NCI-H748 (cell line): Measurements from ENCODE around the gene PLEKHG3.
"Not testable (repeated sequence)": the region's sequence is repeated elsewhere in the genome, so short reads cannot be mapped to it uniquely, and the experiment has no call there.

Source experiments
- DNase-seq: peaks from one replicate; lab custom pipeline; 2025; ENCODE audit not compliant: unreplicated experiment; lab: John Stamatoyannopoulos, UW

PLEKHG3 gene

DNA sequence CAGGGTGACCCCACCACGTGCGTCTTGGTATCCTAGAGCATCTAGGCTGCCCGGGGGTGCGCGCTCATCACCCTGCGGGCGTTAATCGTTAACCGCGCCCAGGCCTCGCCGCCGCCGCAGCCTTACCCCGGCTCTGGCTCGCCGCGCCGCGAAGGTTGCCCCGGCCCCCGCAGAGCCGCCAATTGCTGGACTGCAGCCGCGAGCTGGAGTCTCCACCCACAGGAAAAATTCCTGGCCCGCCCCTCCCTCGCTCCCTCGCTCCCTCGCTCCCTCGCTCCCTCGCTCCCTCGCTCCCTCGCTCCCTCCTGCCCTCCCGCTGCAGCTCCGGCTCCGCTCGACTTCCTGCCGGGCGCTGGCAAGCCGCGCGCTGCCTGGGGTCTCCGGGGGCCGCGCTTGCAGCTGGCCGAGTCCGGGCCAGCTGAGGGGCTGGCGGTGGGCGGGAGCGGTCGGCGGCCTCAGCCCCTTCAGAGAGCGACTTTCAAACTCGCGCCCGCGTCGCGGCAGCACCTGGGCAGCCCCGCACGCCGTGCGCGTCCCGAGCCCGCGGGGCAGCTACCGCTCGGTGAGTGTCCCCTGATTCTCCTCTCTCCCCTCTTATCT, at the start of gene PLEKHG3:
Gene PLEKHG3, plus strand, starts transcription at position 282 of the 600 bp plus-strand sequence. CDS start 23,208 bp downstream, outside the sequence.
- DNase-seq, result peak; percentile 87

DNA sequence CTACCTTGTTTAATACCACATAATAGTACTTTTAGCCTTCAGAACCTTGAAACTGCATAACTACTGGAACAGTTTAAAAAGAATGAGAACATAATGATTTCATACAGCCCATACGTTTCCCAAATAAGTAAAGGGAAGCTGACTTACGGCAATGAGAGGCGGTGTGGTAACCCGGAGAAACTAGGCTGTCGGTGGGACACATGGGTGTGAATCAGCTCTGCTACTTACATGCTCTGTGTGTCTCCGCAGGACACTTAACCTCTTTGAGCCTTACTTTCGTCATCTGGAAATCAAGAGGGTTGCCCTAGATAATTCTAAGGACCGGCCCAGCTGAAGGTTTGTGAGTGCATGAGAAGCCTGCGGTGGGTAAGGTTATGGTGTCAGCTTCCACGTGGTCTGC, 49.3 kb upstream of the PLEKHG3 start:
- DNase-seq, result no peak

DNA sequence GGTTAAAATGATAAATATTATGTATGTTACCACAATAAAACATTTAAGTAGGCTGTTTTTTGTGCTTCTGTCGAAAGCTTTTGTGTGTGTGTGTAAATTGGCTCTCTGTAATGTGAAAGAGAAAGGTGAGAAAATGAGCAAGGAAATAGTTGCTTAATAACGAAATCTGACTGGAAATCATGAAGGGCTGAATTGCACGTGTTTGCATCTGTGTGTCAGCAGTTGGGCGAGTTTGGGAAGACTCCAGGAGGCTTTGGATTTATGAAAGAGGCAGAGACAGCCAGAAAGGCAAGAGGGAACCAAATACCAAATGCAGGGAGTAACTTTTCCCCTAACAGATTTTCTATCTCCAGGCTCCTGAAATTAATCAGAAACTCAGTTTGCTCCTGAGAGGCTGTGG, 47.2 kb upstream of the PLEKHG3 start:
- DNase-seq, result no peak

DNA sequence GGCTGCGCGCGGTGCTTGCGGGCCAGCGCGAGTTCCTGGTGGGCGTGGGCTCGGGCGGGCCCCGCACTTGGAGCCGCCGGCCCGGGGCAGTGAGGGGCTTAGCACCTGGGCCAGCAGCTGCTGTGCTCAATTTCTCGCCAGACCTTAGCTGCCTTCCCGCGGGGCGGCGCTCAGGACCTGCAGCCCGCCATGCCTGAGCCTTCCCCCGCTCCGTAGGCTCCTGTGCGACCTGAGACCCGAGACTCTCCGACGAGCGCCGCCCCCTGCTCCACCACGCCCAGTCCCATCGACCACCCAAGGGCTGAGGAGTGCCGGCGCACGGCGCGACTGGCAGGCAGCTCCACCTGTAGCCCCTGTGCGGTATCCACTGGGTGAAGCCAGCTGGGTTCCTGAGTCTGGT, 46.0 kb upstream of the PLEKHG3 start:
- no peak for DNase-seq

DNA sequence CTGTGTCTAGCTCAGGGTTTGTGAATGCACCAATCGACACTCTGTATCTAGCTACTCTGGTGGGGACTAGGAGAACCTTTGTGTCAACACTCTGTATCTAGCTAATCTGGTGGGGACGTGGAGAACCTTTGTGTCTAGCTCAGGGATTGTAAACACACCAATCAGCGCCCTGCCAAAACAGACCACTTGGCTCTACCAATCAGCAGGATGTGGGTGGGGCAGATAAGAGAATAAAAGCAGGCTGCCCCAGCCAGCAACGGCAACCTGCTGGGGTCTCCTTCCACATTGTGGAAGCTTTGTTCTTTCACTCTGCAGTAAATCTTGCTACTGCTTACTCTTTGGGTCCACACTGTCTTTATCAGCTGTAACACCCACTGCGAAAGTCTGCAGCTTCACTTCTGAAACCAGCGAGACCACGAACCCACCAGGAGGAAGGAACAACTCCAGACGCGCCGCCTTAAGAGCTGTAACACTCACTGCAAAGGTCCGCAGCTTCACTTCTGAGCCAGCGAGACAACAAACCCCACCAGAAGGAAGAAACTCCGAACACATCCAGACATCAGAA, 45.4 kb upstream of the PLEKHG3 start:
- DNase-seq, result not testable (repeated sequence)

DNA sequence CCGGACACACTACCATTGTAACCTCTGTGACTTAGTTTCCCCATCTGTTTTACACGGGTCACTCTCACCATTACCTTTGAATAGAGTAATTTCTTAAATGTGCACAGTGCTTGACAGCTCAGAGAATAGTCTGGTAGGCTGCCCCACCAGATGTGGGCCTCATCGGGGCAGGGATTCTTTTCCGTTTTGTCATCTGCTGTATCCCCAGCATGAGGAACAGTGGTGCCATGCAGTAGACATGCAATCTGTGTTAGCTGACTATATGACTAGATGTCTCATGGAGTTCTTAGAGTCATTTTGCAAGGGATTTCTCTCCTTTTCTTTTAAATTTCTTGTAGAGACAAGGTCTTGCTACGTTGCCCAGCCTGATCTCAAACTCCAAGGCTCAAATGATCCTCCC, 44.9 kb upstream of the PLEKHG3 start:
- no peak for DNase-seq

DNA sequence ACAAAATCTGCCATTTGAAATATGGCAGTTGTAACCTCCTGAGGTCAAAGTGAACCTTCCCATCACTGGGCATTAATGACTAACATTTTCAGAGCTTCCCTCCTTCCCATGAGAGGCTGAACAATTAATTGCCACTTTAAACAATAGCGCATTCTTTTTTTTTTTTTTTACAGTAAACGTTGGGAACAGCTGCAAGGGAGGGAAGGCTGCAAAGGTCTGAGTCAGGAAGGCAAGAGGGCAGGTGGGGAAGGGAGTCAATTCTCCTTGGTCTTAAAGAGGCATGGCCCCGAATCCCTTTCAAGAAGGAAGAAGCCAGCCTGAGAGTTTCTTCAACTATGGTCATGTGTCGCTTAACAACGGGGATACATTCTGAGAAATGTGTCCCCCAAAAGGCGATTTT, 41.0 kb upstream of the PLEKHG3 start:
- peak; percentile 40 for DNase-seq

DNA sequence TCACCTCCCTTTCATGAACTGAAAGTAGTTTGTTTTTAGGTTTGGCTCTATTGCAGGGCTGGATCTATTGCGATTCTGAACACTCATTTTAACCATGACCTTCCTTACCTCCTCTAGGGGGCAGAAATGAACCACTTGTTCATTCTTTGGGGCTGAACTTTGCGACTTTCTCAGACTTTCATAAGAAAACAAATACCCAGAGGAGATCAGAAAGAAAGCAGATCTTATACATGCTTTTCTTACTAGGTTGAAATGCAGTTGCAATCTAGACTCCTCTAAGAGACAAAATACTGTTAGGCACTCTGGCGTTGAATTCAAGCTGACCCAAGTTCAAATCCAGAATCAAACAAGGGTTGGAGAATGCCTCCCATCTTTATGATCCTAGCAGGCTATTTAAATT, 32.6 kb upstream of the PLEKHG3 start:
- peak; percentile 56 for DNase-seq

DNA sequence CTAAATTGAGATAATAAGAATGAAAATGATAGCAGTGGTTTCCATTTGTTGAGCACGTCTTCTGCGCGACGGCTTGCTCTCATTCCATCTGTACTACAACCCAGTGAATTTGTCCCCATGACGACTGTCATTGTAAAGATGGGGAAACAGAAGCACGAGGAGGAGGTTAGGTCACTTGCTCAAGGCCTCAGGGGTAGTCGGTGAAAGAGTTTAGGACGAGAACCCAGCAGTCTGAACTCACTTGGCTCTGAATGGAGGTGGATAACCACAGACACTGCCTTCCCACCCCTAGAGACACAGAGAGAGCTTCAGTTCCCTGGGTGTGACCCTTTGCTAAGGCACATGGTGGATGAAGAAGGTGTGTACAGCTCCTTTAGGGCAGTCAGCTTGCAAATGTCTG, 30.9 kb upstream of the PLEKHG3 start:
- DNase-seq, result no peak

DNA sequence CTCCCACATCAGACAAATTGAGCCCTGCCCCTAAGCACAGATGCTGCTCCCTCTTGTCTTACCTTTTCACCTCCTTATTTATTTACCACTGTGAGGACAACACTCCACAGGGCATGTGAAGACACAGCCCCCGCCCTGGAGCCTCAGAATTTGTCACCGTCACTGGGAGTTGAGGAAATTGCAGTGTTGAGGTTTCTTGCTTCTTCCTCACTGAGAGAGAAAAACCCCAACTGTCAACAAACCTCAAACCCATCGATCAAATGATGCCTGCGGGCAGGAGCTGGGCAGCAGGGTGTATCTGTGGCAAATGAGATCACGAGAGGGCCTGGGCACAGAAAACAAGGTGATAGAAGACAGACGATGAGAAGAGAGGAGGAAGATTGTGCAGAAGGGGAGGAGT, 30.5 kb upstream of the PLEKHG3 start:
- no peak for DNase-seq

DNA sequence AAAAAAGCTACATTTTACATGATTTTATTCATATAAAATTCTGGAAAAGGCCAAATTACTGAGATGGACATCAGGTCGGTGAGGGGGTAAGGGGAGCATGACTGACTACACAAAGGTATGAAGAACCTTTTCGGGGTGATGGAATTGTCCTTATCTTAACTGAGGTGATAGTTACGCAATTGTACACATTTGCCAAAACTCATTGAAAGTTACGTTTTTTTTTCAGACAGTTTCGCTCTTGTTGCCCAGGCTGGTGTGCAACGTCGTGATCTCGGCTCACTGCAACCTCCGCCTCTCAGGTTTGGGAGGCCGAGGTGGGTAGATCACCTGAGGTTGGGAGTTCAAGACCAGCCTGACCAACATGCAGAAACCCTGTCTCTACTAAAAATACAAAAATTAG, 29.4 kb upstream of the PLEKHG3 start:
- no peak for DNase-seq

DNA sequence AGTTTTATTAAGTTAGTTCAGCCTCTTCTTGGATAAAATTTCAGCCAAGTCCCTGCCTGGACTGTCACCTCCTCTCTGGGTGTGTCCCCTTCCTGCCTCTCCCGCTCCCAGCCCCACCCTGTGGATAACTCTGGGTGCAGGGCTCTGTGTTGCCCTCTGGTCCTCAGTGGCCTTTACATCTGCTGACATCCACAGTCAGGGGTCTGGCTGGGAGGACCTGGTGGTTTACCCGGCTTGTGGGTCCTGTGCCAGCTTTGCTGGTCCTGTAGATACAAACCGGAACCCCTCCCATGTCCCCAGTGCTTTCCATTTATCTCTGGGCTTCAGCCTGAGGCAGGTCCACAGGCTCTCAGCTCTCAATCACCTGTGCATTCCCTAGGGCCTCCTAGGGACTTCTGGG, 28.9 kb upstream of the PLEKHG3 start:
- no peak for DNase-seq

DNA sequence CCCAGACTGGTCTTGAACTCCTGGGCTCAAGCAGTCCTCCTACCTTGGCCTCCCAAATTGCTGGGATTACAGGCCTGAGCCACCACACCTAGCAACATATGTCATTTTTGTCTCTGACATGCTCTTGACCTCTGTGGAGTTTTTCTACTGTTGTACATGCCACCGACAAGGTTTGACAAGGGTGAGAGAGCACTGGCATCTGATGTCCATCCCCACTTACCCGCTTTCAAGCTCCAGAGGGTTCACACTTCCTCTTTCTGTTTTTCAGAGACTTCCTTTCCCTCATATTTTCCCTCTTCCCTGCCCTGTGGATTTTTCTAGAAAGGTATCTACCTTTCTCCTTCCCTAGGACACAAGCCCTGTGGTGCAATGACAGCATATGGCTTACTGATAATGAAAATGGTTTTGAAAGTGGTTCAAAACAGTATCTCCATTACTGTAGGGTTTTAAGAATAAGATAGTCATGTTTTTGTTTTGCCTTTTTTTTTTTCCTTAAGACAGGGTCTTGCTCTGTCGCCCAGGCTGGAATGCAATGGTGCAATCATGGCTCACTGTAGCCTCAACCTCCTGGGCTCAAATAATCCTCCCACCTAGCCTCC, 27.7 kb upstream of the PLEKHG3 start:
- no peak for DNase-seq

DNA sequence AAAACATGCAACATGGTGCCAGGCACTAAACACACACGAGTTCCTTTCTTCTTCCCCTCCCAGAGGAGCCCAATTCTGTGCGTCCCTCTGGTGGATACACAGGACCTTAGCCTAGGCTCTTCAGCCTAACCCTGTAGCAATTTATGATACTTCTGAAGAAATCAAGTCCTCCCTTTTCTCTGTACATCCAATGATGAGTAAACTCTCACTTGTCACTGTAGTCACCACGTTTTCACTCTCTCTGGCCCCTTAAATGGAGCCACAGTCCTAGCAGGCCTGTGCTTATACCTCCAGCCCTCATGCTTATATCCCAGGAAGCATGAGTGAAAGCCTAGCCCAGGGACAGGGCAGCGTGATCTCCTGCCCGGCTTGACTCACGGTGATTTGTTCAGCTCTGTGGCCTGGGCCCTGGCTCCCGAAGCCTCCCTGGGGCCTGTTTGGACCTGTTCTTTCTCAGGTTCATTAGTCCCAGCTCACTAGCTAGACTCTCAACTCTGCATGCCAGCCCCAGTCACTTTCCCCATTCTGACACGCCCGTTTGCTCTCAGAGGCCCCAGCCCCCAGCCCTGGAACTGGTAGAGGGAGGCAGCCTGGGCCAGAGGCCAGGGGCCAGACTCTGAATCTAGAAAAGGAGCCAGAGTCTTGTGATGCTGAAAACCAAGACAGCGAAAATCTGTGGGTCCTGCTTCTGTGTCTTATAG, 24.1 kb upstream of the PLEKHG3 start:
- no peak for DNase-seq

DNA sequence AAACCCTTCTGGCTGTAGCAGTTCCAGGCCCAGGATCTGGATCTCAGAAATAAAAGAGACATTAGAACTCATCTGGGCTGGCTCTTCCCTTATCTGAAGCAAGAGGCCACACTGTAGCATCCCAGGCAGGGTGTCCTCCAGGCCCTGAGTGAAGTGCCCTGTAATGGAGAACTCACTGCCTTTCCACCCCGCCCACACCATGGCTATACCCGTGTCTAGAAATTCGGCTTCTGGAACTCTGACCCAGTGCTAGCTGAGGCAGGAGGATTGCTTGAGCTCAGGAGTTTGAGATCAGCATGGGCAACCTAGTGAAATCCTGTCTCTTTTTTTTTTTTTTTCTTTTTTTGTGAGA, 23.5 kb upstream of the PLEKHG3 start:
- DNase-seq, result no peak

DNA sequence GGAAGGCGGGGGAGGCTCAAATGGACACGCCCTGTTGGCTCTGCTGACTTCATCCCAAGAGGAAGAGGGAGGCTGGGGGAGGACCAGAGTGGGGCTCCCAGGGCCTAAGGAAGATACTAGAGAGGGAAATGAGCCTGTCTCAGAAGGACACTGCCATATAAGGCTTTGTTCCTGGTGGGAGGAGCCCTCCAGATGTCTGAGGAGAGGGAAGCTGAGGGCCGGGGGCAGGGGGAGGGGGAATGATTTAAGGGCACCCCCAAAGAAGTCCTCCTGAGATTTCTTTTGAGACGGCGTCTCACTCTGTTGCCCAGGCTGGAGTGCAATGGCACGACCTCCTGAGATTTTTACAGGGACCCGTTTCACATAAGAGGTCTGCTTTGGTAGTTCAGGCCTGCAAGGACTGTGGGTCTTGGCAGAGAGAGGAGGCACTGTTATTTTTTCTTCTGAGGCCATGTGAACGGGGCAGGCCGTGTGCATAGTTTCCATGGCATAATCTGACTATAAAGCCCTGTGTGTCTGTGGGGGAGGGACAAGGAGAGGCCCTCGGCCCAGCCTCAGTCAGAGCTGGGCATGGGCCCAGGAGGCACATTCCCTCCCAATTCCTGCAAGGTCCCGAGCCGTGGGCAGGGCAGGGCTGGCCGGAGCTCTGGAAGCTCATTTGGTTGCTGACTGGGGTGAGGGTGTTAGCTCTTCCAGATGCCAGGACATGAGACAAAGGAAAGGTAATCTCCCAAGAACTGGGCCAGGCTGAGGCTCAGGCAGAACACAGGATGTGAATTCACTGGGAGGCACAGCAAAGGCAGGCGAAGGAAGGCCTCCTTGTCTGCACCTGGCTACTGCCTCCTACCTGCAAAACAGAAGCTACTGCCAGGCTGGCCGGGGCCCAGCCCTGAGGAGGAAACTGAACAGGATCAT, 22.2 kb upstream of the PLEKHG3 start:
- DNase-seq, result no peak

DNA sequence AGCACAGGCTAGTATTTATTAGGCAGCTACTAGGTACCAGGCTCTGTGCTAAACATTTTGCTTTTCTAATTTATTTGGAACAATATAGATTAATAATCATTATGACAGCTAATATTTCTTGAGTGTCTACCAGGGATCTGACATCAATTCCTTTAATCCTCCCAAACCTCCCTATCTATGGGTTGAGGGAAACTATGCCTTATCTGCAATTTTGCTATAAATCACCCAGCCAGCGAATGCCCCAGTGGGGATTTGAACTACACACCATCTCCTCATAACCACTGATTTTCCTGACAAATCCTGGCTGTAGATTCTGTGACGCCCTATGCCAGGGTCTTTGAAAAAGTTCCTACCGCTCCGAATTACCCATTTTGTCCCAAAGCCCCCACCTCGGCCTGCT, 21.4 kb upstream of the PLEKHG3 start:
- no peak for DNase-seq

DNA sequence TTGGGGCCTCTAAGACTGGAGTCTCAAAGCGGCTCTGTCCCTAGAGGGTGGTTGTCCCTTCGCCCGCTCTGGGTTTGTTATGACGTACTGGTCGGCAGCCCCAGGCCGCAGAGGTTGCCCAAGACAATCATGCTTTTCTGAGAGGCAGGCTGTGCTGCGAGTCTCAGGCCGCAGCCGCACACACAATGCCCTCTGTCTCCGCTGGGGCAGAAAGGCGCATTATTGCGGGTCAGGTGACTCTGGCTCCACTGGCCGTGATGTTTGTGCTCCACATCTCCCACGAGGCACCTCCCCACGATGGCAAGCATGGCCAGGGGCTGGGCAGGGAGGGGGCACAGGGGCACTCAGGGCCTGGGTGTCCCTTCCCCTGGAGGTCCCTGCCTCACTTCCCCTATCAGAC, 21.0 kb upstream of the PLEKHG3 start:
- DNase-seq, result no peak

DNA sequence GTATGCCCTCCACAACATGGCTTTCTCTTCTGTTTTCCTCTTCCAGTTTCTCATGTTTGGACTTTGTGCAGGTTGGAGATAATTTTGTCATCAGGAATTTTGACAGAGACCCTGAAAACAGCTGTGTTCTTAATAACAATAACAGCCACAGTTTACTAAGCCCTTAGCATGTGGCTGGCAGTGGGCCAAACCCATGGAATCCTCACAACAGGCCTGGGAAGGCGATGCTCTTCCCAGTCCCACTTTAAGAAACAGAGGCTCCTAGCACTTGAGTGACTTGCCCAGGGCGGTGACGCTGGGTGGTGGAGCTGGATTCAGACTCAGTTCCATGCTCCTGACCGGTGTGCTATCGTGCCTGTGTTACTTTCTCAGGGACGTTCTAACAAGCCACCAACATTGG, 20.1 kb upstream of the PLEKHG3 start:
- no peak for DNase-seq

DNA sequence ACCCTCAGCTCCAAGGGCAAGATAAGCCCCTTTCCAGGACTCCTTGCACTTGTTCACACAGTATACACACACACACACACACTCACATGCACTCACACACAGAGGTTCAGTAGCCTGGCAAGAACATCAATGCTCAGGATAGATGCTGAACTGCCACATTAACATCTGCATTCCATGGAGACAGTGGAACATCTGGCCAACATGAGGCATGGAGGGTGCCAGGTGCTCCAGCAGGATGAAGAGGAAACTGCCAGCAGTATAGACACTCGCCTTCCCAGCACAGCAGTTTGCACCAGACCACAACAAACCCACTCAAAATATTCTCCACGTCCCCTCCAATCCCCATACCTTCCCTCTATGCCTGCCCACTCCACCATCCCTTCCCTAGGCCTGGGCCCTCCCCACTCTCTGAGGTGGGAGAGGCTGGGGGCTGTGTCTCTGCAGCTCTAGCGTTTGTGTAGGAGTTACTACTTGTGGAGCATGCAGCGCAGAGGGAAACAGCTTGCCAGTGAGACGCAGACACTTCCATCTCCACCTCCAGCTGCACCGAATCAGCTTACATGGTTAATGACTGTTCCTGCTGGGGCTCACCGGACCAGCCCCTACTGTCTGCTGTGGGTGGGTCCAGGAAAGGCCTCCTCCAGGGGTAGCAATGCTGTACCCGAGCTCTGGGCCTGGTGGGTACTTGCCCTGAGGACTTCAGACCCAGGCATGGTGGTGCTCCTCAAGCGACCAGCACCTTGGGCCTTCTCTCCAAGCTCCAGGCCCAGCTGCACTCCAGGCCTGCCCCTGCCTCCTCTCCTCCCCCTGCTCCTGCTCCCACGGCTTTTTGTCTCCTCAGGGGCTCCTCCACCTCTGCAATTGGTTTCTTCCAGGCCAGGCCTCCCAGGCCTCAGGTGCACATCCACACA, 18.6 kb upstream of the PLEKHG3 start:
- DNase-seq, result no peak
